ENCODE results near the gene PPM1H.
"Not testable (repeated sequence)": the region's sequence is repeated elsewhere in the genome, so short reads cannot be mapped to it uniquely, and the experiment has no call there.

PPM1H gene

GRCh38 chr12:62882696-62883095 is 52.3 kb downstream of the PPM1H start:
- H3K4me3 ChIP-seq (ENCODE audit: low read length), result no peak overlapping the region
- no peak for DNase-seq (ENCODE audit: low read depth)
- no peak for TF ChIP-seq CTCF (conservative IDR thresholded peaks at IDR 0.05; ENCODE audit: low read depth, low read length)

GRCh38 chr12:62882140-62882539 is 52.8 kb downstream of the PPM1H start:
- no peak for DNase-seq (ENCODE audit: low read depth)
- no peak overlapping the region for H3K4me3 ChIP-seq (ENCODE audit: low read length)
- TF ChIP-seq CTCF (conservative IDR thresholded peaks at IDR 0.05; ENCODE audit: low read depth, low read length), result no peak

DNA sequence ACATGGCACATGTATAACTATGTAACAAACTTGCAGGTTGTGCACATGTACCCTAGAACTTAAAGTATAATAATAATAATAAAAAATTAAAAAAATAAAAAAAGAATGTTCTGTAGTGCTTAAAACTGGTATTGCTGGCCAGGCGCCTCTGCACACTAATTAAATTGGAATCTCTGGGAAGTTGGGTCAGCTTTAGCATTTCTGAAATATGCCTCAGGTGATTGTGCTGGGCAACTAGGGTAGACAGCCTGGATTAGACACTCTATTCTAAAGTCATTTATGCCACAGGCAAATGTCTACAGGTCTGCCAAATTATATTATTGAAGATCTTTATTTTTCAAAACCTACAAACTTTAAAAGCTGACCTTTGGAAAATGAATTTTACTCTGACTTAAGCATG is 55.3 kb downstream of the PPM1H start:
- TF ChIP-seq CTCF (conservative IDR thresholded peaks at IDR 0.05; ENCODE audit: low read depth, low read length), result no peak
- H3K4me3 ChIP-seq (ENCODE audit: low read length), result no peak overlapping the region
- no peak for DNase-seq (ENCODE audit: low read depth)

DNA sequence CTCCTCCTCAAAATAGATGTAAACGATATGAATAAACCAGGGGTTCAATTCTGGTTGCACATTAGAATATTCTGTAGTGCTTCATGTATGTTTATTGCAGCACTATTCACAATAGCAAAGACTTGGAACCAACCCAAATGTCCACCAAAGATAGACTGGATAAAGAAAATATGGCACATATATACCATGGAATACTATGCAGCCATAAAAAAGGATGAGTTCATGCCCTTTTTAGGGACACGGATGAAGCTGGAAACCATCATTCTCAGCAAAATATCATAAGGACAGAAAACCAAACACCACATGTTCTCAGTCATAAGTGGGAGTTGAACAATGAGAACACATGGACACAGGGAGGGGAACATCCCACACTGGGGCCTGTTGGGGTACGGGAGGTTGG is 55.7 kb downstream of the PPM1H start:
- not testable (repeated sequence) for DNase-seq (ENCODE audit: low read depth); H3K4me3 ChIP-seq (ENCODE audit: low read length)

- no peak overlapping the region for H3K4me3 ChIP-seq (ENCODE audit: low read length)
- no peak for TF ChIP-seq CTCF (conservative IDR thresholded peaks at IDR 0.05; ENCODE audit: low read depth, low read length)
- no peak for DNase-seq (ENCODE audit: low read depth)
Measured at GRCh38 chr12:62878211-62878610, 56.7 kb downstream of the PPM1H start.

GRCh38 chr12:62876938-62877548 is 57.9 kb downstream of the PPM1H start:
- no peak for DNase-seq (ENCODE audit: low read depth)
- no peak overlapping the region for H3K4me3 ChIP-seq (ENCODE audit: low read length)
- TF ChIP-seq CTCF (conservative IDR thresholded peaks at IDR 0.05; ENCODE audit: low read depth, low read length), result no peak

DNA sequence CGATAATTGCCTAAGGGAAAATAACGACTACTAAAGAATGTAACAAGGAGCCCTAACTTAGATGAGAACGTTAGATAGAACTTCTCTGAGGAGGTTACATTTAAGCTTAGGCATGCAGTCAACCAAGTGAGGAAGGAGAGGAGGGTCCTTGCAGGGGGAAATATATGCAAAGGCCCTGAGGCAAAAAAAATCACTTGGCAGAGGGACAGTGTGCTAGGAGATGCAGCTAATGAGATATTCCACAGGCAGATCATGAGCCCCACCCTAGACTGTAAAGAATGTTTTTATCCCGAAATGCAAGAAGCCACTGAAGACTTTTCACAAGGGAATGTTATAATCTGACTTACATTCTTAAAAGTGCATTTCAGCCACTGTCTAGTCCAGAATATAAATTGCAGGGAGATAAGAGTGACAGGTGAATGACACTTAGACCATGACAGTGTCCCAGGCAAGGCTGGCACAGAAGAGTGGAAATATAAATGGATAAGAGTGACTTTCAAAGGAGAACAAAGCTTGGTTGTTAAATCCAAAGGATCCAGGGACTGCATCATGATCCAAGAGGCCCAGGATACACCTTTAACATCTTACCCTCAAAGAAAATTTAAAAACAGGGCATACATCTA is 61.0 kb downstream of the PPM1H start:
- TF ChIP-seq CTCF (conservative IDR thresholded peaks at IDR 0.05; ENCODE audit: low read depth, low read length), result no peak
- no peak overlapping the region for H3K4me3 ChIP-seq (ENCODE audit: low read length)
- no peak for DNase-seq (ENCODE audit: low read depth)

Measured in retinal pigment epithelial cell (primary cell).